Measurements from ENCODE around the gene HNRNPUL1. TPM values are rescaled to one million over a fixed set of nuclear protein-coding genes. Genes with fewer than 3 reads are reported as not detected.

The HNRNPUL1 gene
- total and polyA plus RNA-seq, 2 donors (not counting 3 experiments of a cell fraction or from before 2014, with no cell fraction given): 83.2 to 261 TPM

- Histone ChIP-seq H4K20me1 (replicated peaks; ENCODE audit: control insufficient read depth, extremely low read depth, insufficient read depth, low read length) (no peaks in the 10 kb centered on the region), H3K4me3 (replicated peaks in 1 of 3; ENCODE audit: insufficient read depth in 1 of 3, low read depth in 1 of 3, low read length in 3 of 3) (no peak overlapping the region), H3K9me1 (replicated peaks; ENCODE audit: control insufficient read depth, extremely low read depth, insufficient read depth, low read length) (no peaks in the 10 kb centered on the region), H3K4me2 (ENCODE audit: insufficient read depth, low read length) (no peak overlapping the region), H2AFZ (ENCODE audit: low read depth, low read length) (no peak overlapping the region), H3K79me2 (ENCODE audit: control insufficient read depth, insufficient read depth, low read length) (peaks cover 2% of the 10 kb centered on the region), H3K9ac (replicated peaks; ENCODE audit: extremely low read depth, insufficient read depth, low read length) (no peak overlapping the region), H3K27ac (ENCODE audit: insufficient read depth, low read depth, low read length) (no peak overlapping the region), H3K36me3 (ENCODE audit: control insufficient read depth in 2 of 2, extremely low read depth in 1 of 2, insufficient read depth in 2 of 2, low read length in 2 of 2) (peaks cover 54 to 82% of the 10 kb centered on the region in 2 experiments), H3K27me3 (ENCODE audit: control insufficient read depth in 2 of 2, insufficient read depth in 2 of 2, low read length in 2 of 2) (no peaks in the 10 kb centered on the region), H3K4me1 (ENCODE audit: control insufficient read depth, extremely low read depth, insufficient read depth, low read length) (no peaks in the 10 kb centered on the region), H3K9me3 (replicated peaks; ENCODE audit: control insufficient read depth, insufficient read depth, low read length) (no peaks in the 10 kb centered on the region)
- FAIRE-seq (no peak), DNase-seq (ENCODE audit: low read depth, low spot score) (no peak)
- BruUV-seq (replicated peaks): no TSS peak
- TF ChIP-seq POLR2A (IDR thresholded peaks at IDR 0.05; ENCODE audit: low read depth, low read length) (no peak), CTCF (IDR thresholded peaks at IDR 0.05; ENCODE audit: extremely low read depth in 1 of 2, insufficient read depth in 1 of 2, low read depth in 1 of 2, low read length in 2 of 2) (no peak), JUN (IDR thresholded peaks at IDR 0.05; ENCODE audit: borderline replicate concordance, insufficient read depth, insufficient read length, low read depth) (no peak), GATA2 (IDR thresholded peaks at IDR 0.05; ENCODE audit: insufficient read depth, insufficient read length, low read depth, low read length) (no peak), FOS (IDR thresholded peaks at IDR 0.05; ENCODE audit: borderline replicate concordance, insufficient read depth, low read length) (no peak), MYC (IDR thresholded peaks at IDR 0.05; ENCODE audit: low read depth, low read length) (no peak), EZH2 (IDR thresholded peaks at IDR 0.05; ENCODE audit: borderline replicate concordance, low read depth, low read length, severe bottlenecking) (no peak), MAX (IDR thresholded peaks at IDR 0.05; ENCODE audit: insufficient read depth, insufficient read length) (no peak), POLR2AphosphoS5 (IDR thresholded peaks at IDR 0.05; ENCODE audit: insufficient read depth, low read depth, low read length) (no peak)
- ChIA-PET CTCF (interaction anchor here (0.9 kb wide), 1 partner anchor 13 kb away, joined by 3 read pairs; no protein-coding TSS in a partner anchor), POLR2A (no interaction called here)
- intact Hi-C loops (cut with micrococcal nuclease): no loop called here
- dilution Hi-C loops (cut with MboI; ENCODE audit: extremely low pct_ligation_motif_present, low sequenced_read_pairs): no loop called here
Measured at GRCh38 chr19:41295499-41295898, 31.3 kb downstream of the HNRNPUL1 start.

Data from endothelial cell of umbilical vein (primary cell).